Right atrium auricular region (tissue), 2 donors: ENCODE measurements around the gene ZNF280B. TPM values are rescaled to one million over a fixed set of nuclear protein-coding genes. Genes with fewer than 3 reads are reported as not detected.

Experiments
- DNase-seq: peaks from one replicate; pipeline ENCODE4 v3.0.0-alpha.2; 2019; ENCODE audit warnings: low spot score
- H3K27ac ChIP-seq, 2 donors: fragments of 200-600 bp; sonication (generic); 1 replicate in 1 of 2; 2 replicates in 1 of 2; pipeline ENCODE4 v1.5.1; 2016 to 2019
- H3K27me3 ChIP-seq, 2 donors: fragments of 200-600 bp; sonication (generic); one replicate each; pipeline versions ENCODE4 v1.5.1 to v1.6.0; 2017 to 2019
- H3K36me3 ChIP-seq: fragments of 200-600 bp; sonication (generic); one replicate; pipeline ENCODE4 v1.5.1; 2016
- H3K4me1 ChIP-seq, 2 donors: fragments of 200-600 bp; sonication (generic); one replicate each; pipeline versions ENCODE4 v1.5.1 to v1.6.0; 2017 to 2019
- H3K4me3 ChIP-seq, 2 donors: fragments of 200-600 bp; sonication (generic); 1 replicate in 1 of 2; 2 replicates in 1 of 2; pipeline ENCODE4 v1.5.1; 2017 to 2019; ENCODE audit warnings: mild to moderate bottlenecking in 1 of 2, moderate library complexity in 1 of 2
- H3K9me3 ChIP-seq, 2 donors: fragments of 200-600 bp; sonication (generic); one replicate each; pipeline ENCODE4 v1.5.1; 2019
- total RNA-seq, 2 donors: library from RNA; depleted of rRNA; stranded (reverse); fragments of >200 nt; gene quantifications; one replicate each; pipeline ENCODE4 v1.1.0, GENCODE V29; 2016
- TF ChIP-seq, protein P1 (sequence below), 2 donors: fragments of 200-600 bp; sonication (generic); IDR thresholded peaks; one replicate each; pipeline ENCODE4 v1.5.1; 2019; ENCODE audit warnings: antibody characterized with exemption in 2 of 2

The ZNF280B gene
- total RNA-seq, 2 donors from 2014 or later, result 1.1 to 1.2 TPM

DNA sequence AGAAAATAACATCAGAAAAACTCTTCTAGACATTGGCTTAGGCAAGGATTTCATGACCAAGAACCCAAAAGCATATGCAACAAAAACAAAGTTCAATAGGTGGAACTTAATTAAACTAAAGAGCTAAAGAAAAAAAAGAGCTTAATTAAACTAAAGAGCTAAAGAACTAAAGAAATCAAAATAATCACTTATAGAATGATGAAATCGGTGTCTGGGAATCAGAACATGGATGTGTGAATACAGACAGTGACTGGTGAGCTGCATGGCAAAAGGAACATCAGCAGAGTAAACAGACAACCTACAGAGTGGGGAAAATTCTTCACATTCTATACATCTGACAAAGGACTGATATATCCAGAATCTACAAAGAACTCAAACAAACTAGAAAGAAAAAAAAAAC, 41.4 kb downstream of the ZNF280B start:
- DNase-seq, result no peak
- no peak overlapping the region for H3K4me3 ChIP-seq
- TF ChIP-seq, protein P1, sequence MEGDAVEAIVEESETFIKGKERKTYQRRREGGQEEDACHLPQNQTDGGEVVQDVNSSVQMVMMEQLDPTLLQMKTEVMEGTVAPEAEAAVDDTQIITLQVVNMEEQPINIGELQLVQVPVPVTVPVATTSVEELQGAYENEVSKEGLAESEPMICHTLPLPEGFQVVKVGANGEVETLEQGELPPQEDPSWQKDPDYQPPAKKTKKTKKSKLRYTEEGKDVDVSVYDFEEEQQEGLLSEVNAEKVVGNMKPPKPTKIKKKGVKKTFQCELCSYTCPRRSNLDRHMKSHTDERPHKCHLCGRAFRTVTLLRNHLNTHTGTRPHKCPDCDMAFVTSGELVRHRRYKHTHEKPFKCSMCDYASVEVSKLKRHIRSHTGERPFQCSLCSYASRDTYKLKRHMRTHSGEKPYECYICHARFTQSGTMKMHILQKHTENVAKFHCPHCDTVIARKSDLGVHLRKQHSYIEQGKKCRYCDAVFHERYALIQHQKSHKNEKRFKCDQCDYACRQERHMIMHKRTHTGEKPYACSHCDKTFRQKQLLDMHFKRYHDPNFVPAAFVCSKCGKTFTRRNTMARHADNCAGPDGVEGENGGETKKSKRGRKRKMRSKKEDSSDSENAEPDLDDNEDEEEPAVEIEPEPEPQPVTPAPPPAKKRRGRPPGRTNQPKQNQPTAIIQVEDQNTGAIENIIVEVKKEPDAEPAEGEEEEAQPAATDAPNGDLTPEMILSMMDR (IDR thresholded peaks at IDR 0.05), result no peak

DNA sequence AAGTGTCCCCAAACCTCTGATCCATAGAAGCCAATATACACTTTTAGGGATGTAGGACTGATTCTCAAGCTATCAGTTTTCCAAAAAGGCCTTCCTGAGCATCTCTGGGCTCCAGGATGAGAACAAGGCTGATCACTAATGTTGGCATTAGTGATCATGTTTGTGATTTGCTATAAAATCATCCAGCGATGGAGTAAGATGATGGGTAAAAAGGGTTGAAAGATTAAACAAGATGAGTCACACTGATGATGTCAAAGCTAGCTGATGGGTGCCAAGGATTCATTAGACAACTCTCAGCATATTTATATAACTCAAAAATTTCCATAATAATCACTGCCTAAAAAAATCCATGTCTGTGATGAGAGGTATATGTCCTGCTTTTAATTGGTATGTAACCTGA, 42.8 kb downstream of the ZNF280B start:
- no peak overlapping the region for H3K4me3 ChIP-seq
- peaks cover 0 to 23% of the 10 kb centered on the region in 2 donors for H3K9me3 ChIP-seq
- TF ChIP-seq, protein P1 (IDR thresholded peaks at IDR 0.05), result no peak
- no peaks in the 10 kb centered on the region for H3K4me1 ChIP-seq
- H3K27ac ChIP-seq, result no peak overlapping the region
- no peaks in the 10 kb centered on the region for H3K36me3 ChIP-seq
- no peak for DNase-seq
- no peaks in the 10 kb centered on the region for H3K27me3 ChIP-seq

More for the DNA sequence above, 41.4 kb downstream of the ZNF280B start:
- peaks cover 0 to 23% of the 10 kb centered on the region in 2 donors for H3K9me3 ChIP-seq
- no peaks in the 10 kb centered on the region for H3K36me3 ChIP-seq
- no peak overlapping the region for H3K27ac ChIP-seq
- no peaks in the 10 kb centered on the region for H3K4me1 ChIP-seq
- no peaks in the 10 kb centered on the region for H3K27me3 ChIP-seq

DNA sequence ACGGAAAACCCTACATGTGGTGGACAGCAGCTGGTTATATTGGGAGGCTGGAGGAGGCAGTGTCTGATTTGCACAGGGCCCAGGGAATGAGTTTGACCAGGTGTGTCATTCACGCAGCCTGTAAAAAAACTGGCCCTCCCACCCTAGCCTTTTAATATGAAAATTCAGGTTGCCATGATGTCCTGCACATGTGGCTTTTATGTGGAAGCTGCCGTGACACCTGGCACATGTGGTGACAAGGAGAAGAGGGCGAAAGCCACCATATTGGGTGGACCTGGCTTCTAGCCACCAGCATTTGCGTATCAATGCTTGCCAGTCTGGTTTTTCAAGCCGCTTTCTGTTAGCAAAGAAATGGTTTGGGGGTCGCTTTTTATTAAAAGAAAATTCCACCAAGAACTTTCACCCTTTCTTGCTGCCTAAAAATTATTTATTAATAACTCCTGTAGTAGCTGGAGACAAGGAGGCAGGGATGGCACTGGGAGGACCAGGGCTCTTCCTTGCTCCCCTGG, 43.4 kb downstream of the ZNF280B start:
- TF ChIP-seq, protein P1 (IDR thresholded peaks at IDR 0.05), result no peak
- Histone ChIP-seq H3K9me3 (peaks cover 0 to 28% of the 10 kb centered on the region in 2 donors), H3K4me1 (no peaks in the 10 kb centered on the region), H3K27ac (no peak overlapping the region), H3K4me3 (no peak overlapping the region), H3K27me3 (no peaks in the 10 kb centered on the region), H3K36me3 (no peaks in the 10 kb centered on the region)
- DNase-seq, result no peak

DNA sequence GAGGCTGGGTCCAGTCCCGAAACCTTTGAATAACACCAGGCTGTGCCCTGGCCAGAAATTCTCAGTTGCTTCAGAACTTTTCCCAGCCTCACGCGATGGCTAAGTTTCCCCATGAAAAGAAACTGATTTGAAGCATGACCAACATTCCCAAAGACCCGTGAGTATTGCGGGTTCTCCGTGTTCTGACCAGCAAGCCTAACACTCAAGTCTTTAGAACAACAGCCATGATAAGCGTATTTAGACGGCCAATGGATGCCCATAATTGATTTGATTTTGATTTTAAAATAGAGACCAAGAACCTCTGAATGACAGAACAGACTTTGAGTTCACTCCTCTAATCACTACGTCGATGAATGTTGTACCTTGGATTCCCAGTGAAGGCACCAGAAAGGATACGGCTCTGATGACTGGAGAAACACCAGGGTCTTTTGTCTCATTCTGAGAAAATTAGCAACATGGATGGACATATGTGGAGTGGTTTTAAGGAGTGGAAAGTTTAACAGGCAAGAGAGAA, 43.9 kb downstream of the ZNF280B start:
- Histone ChIP-seq H3K27ac (no peak overlapping the region), H3K4me3 (no peak overlapping the region), H3K9me3 (peaks cover 0 to 29% of the 10 kb centered on the region in 2 donors), H3K36me3 (no peaks in the 10 kb centered on the region), H3K4me1 (no peaks in the 10 kb centered on the region), H3K27me3 (no peaks in the 10 kb centered on the region)
- TF ChIP-seq, protein P1 (IDR thresholded peaks at IDR 0.05), result no peak
- DNase-seq, result no peak

DNA sequence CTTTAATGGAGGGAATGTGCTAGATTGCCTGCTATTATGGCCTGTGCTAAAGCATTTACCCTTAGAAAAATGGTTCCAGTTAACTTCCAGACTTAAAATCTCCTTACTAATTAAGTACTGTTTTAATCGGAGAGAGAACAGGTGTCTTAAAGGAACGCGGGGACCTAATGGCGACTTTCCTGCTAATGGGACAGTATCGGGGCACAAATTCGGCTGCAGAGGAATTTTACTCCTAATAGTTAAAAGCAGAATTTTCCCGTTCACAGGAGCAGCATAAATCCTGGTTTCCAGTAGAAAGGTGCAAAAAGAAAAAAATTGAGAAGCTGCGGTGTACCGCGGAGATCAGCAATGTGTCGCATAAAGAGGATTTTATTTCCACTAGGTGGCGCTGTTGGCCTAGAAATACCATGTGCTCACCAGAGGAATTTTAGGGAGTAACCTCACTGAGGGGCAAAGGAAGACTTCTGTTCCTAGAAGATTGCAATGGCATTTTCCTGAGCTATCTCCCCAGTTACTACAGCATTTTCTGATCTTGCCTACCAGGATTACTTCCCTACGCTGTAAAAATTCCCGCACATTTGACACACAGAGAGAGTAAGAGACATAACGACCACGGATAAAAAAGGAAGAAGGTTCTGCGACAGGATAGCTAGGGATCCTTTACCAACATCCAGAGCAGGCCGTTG, 44.5 kb downstream of the ZNF280B start:
- TF ChIP-seq, protein P1 (IDR thresholded peaks at IDR 0.05), result peak; percentile 56 to 87
- Histone ChIP-seq H3K27me3 (no peaks in the 10 kb centered on the region), H3K9me3 (peaks cover 0 to 29% of the 10 kb centered on the region in 2 donors), H3K36me3 (no peaks in the 10 kb centered on the region), H3K4me1 (no peaks in the 10 kb centered on the region), H3K27ac (no peak overlapping the region), H3K4me3 (no peak overlapping the region)
- DNase-seq, result no peak
